HG03460 (cell line): ENCODE measurements around the gene RCL1.
A peak's percentile ranks its signal among the peaks of the same experiment; 100 is the strongest.
"Not testable (repeated sequence)": the region's sequence is repeated elsewhere in the genome, so short reads cannot be mapped to it uniquely, and the experiment has no call there.

Experiments used
- ATAC-seq: cut with Tn5 transposase; IDR thresholded peaks from one replicate; pipeline ENCODE4 v1.9.1; 2021; ENCODE audit not compliant: unreplicated experiment

RCL1 gene

DNA sequence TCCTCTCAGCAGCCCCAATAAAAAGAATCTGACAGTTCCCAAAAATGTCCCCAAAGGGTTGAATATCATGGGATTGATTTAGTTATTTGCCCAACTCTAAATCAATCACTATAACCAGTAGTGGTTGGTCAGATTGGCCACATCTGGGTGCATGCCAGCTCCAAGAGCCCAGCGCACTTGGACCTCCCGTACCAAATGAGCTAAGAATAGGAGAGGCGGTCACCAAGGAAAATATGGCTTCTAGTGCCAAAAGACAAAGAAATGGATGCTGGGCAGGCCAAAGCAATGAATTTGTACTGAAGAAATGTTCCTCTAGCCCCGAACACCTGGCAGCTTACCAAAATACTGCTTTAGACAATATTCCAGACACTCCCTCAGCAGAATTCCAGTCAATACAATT is 80.3 kb downstream of the RCL1 start:
- no peak for ATAC-seq

DNA sequence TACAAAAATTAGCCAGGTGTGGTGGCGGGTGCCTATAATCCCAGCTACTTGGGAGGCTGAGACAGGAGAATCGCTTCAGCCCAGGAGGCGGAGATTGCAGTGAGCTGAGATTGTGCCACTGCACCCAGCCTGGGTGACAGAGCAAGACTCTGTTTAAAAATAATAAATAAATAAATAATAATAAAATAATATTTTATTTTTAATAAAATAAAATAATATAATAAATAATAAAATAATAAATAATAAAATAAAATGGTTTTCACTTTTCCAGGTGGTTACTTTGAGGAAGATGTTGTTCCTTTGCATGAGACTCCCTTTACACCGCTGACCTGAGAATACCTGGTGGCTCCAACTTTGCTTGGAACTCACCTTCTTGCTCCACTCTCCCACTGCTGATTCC is 82.8 kb downstream of the RCL1 start:
- no peak for ATAC-seq

DNA sequence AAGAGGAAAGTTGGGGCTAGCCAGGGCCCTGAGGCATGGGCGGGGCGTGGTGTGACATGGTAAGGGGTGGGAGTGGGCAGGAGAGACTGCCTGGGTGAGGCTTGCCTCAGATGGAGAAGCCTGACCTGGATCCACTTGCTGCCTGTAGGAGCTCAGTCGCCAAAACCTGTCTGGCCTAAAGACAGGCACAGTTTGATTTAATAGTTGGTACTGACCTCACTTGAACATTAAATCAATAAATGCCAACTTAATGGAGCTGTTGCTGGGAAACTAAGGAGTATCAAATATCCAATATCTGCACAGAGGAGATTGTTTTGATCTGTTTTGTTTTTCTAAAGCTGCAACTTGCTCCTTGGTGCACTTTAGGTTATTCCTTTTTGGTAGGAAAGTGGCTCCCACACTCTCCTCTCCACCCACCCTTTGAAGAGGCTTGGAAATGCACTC is 86.4 kb downstream of the RCL1 start:
- ATAC-seq = no peak

DNA sequence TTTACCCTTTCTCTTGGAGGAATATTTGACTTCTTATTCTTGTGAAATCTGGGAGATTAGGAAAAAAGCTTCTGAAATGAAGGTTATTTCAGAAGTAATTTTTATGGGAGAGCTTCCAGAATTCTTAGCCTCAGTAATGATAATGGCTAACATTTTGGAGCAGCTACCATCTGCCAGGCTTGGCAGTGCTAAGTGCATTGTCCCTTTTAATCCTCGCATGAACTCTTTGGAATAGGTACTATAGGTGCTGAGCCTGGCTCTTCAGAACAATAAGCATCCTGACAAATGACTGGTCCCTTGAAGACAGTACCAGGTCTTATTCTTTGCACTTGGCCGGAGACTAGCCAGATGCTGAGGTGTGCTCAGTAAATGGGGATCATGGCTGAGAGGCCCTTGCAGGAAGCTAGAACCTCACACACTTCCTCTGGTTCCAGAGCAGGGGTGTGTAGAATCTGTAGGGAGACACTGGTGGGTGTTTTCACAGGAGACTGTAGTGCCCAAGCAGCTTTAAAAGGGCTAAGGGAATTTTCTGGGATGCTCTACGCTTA is 90.7 kb downstream of the RCL1 start:
- no peak for ATAC-seq

DNA sequence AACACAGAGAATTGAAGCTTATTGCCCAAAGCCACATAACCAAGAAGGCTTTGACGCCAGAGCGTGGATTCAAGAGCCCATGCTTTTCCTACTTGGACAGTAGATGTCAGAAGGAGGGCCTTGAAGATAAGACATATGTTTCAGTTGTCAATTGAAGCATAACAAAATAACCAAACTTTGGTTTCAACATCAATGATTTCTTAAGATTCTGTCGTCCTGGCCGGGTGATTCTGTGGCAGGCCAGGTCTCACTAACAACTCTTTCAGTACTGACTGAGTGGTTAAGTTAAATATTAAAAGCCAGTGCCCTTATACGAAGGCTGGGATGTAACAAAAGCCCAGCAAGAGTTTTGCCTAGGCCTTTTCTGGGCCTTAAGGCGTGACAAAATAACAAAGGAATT is 94.0 kb downstream of the RCL1 start:
- peak; percentile 98 for ATAC-seq

DNA sequence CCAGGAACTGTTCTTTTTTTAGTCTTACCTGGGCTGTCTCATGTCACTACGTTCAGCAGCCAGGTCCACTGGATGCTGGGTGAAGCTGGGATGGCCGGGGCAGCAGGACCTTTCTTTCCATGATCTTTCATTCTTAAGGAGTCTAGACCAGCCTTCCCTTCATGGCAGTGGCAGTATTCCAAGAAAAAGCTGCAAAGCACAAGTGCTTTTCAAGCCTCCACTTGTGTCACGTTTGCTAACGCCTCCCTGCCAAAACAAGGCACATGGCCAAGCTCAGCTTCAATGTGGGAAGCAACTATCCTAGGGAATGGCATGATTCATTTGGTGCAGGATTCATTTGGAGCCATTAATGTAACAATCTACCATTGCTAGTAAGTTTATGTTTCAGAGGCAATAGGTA is 94.8 kb downstream of the RCL1 start:
- ATAC-seq = no peak

DNA sequence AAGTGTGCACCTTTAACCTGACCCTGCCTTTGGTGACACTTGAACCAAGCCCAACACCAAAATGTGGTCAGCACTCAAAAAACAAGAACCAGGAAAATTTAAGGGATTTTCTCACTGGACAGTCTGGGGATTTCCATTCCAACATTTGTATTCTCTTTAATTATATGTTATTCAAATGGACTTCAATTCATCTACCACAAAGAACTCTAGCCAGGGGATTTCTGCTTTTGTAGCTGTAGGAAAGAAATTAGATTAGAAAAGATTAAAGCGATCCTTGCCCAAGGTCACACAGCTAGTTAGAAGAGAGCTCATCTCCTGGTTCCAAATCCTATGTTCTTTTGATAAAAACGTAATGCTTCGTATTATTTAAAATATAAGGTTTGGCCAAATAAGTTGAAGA is 97.5 kb downstream of the RCL1 start:
- no peak for ATAC-seq

DNA sequence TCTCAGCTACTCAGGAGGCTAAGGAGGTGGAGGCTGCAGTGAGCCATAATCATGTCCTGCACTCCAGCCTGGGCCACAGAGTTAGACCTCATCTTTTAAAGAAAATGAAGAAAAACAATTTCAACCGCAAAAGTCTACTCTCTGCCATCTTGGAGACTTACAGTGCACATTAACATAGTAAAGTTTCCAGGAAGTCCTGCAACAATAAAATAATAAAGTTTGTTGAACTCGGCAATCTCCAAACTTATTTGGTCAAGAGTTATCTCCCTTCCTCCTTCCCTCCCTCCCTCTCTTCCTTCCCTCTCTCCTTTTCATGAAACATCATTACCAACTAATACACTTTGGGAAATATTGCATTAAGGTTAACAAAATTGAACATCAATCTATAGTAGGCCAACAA is 98.2 kb downstream of the RCL1 start:
- ATAC-seq = no peak

DNA sequence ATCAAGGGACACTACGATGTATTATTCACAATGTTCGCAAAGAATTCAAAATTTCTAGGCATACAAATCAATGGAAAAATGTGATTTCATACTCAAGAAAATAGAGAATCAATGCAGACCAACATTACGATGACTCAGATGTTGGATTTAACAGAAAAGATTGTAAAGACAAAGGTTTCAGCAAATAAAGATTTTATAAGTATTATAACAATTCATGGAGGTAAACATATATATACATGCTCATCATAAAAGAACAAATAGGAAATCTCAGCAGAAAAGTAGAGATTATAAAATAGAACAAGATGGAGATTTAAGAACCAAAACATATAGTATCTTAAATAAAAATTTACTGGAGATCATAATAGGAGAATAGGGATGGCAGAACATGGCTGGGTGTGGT is 98.9 kb downstream of the RCL1 start:
- ATAC-seq = no peak

DNA sequence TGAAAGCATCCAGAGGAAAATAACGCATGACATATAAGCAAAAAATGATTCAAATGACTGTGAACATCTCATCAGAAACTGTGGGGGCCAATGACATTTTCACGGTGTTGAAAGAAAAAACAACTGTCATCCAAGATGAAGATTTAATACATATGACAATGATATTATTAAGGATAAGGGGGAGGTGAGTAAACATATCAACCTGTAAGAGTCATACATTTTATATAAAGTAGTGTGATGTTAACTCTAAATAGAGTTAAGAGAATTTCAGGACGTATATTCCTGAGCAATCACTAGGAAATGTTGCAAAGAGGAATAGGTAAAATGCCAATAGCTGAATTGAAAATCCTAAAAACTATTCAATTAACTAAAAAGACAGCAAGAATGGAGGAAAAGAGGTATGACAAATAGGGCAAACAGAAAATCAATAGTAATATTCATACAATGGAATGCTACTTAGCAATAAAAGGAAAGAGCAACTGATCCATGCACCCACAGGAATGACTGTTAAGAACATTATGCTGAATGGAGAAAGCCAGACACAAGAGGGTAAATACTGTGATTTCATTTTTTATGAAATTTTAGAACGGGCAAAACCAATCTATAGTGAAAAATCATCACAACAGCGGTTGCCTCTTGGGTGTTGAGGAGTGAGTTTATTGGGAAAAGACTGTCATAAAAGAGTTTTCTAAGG is 99.9 kb downstream of the RCL1 start:
- ATAC-seq = no peak

DNA sequence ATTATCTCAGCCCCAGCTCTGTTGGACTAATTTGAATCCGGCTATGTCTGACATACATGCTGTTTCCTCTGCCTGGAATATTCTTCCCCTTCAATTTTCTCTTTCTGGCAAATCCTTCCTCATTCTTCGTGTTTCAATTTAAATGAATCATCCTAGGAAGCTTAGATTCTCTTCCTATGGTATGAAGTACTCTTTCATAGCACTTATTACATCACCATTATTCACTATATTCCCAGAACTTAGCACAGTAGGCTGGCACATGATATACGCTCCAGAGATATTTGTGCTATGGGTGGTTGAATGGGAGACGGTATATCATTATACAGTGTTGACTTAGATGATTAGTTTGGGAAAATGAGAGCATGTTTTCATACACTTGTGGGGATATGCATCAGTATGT is 101.3 kb downstream of the RCL1 start:
- ATAC-seq = no peak

DNA sequence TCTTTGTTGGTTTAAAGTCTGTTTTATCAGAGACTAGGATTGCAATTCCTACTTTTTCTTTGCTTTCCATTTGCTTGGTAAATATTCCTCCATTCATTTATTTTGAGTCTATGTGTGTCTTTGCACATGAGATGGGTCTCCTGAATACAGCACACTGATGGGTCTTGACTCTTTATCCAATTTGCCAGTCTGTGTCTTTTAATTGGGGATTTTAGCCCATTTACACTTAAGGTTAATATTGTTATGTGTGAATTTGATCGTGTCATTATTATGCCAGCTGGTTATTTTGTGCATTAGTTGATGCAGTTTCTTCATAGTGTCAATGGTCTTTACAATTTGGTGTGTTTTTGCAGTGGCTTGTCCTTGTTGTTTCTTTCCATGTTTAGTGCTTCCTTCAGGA is 107.1 kb downstream of the RCL1 start:
- not testable (repeated sequence) for ATAC-seq

DNA sequence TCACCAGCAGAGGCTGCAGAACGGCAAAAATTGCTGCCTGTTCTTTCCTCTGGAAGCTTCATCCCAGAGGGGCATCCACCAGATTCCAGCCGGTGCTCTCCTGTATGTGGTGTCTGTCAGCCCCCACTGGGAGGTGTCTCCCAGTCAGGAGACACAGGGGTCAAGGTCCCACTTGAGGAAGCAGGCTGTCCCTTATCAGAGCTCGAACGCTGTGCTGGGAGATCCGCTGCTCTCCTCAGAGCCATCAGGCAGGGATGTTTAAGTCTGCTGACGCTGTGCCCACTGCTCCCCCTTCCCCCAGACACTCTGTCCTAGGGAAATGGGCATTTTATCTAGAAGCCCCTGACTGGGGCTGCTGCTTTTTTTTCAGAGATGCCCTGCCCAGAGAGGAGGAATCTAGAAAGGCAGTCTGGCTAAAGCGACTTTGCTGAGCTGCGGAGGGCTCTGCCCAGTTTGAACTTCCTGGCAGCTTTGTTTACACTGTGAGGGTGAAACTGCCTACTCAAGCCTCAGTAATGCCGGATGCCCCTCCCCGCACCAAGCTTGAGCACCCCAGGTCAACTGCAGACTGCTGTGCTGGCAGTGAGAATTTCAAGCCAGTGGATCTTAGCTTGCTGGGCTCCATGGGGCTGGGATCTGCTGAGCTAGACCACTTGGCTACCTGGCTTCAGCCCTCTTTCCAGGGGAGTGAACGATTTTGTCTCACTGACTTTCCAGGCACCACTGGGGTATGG is 108.8 kb downstream of the RCL1 start:
- ATAC-seq = not testable (repeated sequence)

DNA sequence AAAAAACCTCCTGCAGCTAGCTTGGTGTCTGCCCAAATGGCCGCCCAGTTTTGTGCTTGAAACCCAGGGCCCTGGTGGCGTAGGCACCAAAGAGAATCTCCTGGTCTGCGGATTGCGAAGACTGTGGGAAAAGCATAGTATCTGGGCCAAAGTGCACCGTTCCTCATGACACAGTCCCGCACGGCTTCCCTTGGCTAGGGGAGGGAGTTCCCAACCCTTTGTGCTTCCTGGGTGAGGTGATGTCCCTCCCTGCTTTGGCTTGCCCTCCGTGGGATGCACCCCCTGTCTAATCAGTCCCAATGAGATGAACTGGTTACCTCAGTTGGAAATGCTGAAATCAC is 109.4 kb downstream of the RCL1 start:
- no peak for ATAC-seq

DNA sequence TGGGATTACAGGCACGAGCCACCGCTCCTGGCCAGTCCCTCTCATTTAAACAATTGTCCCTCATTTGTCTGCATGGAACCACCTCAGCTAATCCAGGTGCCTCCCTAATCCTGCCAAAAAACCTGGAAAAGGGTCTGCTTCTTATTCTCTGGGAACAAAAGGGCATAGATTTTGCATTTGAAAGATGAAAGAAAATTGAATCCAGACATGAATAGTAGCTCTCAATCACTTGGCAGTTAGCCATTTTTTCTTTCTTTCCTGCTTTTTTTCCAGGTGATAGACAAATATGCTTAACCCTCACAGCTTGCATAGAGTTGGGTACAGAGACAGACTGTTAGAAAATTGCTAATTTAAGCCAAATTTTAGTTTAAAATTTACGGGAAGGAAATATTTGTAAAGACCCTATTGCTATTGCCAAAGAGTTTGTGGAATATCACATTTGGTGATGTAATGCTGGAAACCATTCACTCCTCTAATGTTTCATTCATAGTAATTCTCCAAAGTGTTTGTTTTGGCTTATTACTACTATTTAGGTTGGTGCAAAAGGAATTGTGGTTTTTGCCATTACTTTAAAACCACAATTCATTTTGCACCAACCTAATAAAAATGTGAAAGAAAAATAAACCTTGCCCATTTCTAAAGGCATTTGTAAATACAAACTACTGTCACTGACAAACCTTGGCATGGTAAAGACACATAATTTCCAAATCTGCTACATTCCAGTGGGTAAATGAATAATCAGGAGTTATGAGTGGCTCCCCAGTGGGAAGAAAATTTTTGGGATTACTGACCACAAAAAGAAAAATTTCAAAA is 111.8 kb downstream of the RCL1 start:
- ATAC-seq = no peak

DNA sequence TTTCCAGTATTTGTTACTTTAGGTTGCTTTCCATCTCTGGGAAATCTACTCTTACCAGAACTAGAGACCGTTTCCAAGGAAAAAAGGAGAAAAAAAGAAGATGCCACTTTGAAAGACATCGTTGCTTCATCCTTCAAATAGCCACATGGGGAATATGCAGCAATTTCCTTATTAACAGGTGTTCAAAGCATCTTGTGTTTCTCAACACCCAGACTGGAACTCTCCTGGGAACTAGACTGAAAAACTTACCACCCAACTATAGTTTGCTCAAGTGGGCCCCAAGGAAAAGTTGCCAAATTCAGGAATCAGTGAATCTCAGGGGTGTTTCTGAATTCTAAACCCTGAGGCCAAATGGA is 112.4 kb downstream of the RCL1 start:
- ATAC-seq = no peak
